UCSD-AML1 (cell line): ENCODE measurements around the gene ZNF532.
"Not testable (repeated sequence)": the region's sequence is repeated elsewhere in the genome, so short reads cannot be mapped to it uniquely, and the experiment has no call there.

Experiments
- DNase-seq: peaks from one replicate; lab custom pipeline; 2025; ENCODE audit not compliant: unreplicated experiment; lab: John Stamatoyannopoulos, UW

Gene ZNF532

GRCh38 chr18:58850786-58851469 lies 13.7 kb upstream of the ZNF532 start:
- DNase-seq: no peak

- no peak for DNase-seq
Measured at GRCh38 chr18:58851856-58852255, 12.8 kb upstream of the ZNF532 start.

- no peak for DNase-seq
Measured at GRCh38 chr18:58852629-58853028, 12.0 kb upstream of the ZNF532 start.

GRCh38 chr18:58853561-58853960 lies 11.1 kb upstream of the ZNF532 start:
- DNase-seq: no peak

GRCh38 chr18:58855521-58855920 lies 9.2 kb upstream of the ZNF532 start:
- not testable (repeated sequence) for DNase-seq

- no peak for DNase-seq
Measured at GRCh38 chr18:58856881-58857280, 7.8 kb upstream of the ZNF532 start.

GRCh38 chr18:58858591-58859468 lies 5.8 kb upstream of the ZNF532 start:
- no peak for DNase-seq

GRCh38 chr18:58859907-58860306 lies 4.8 kb upstream of the ZNF532 start:
- no peak for DNase-seq

GRCh38 chr18:58860747-58861231 lies 3.9 kb upstream of the ZNF532 start:
- no peak for DNase-seq

GRCh38 chr18:58861353-58861752 lies 3.3 kb upstream of the ZNF532 start:
- DNase-seq: no peak

- no peak for DNase-seq
Measured at GRCh38 chr18:58861861-58862301, 2.8 kb upstream of the ZNF532 start.

- DNase-seq: no peak
Measured at GRCh38 chr18:58862356-58862755, 2.3 kb upstream of the ZNF532 start.

GRCh38 chr18:58862851-58863538 lies 1.7 kb upstream of the ZNF532 start:
- no peak for DNase-seq

GRCh38 chr18:58863539-58864145 lies 1.0 kb upstream of the ZNF532 start:
- no peak for DNase-seq

- no peak for DNase-seq
Measured at GRCh38 chr18:58865033-58865590, 435 bp downstream of the ZNF532 start.

- no peak for DNase-seq
Measured at GRCh38 chr18:58865701-58866065, 1.0 kb downstream of the ZNF532 start.

- no peak for DNase-seq
Measured at GRCh38 chr18:58866066-58866772, 1.5 kb downstream of the ZNF532 start.

- no peak for DNase-seq
Measured at GRCh38 chr18:58866773-58867150, 2.1 kb downstream of the ZNF532 start.

GRCh38 chr18:58867281-58867961 lies 2.7 kb downstream of the ZNF532 start:
- DNase-seq: no peak

GRCh38 chr18:58868440-58868839 lies 3.8 kb downstream of the ZNF532 start:
- DNase-seq: no peak
